Measurements from ENCODE around the gene GNL2.

Gene GNL2

GRCh38 chr1:37621326-37621870 lies 25.7 kb upstream of the GNL2 start:
- TF ChIP-seq CTCF (IDR thresholded peaks at IDR 0.05; ENCODE audit: low read length) (no peak), EZH2 (IDR thresholded peaks at IDR 0.05; ENCODE audit: borderline replicate concordance, low read length) (no peak)

GRCh38 chr1:37620707-37621106 lies 25.0 kb upstream of the GNL2 start:
- no peak overlapping the region for H3K9ac ChIP-seq (ENCODE audit: low read length)
- TF ChIP-seq CTCF (IDR thresholded peaks at IDR 0.05; ENCODE audit: low read length) (no peak), EZH2 (IDR thresholded peaks at IDR 0.05; ENCODE audit: borderline replicate concordance, low read length) (no peak)
- no peaks in the 10 kb centered on the region for H4K20me1 ChIP-seq (ENCODE audit: insufficient read depth, low read length)
- H2AFZ ChIP-seq (ENCODE audit: low read length) = no peak overlapping the region
- H3K36me3 ChIP-seq (ENCODE audit: insufficient read depth, low read length) = no peaks in the 10 kb centered on the region
- H3K9me2 ChIP-seq (ENCODE audit: low read depth, low read length) = no peaks in the 10 kb centered on the region
- no peaks in the 10 kb centered on the region for H3K79me2 ChIP-seq (ENCODE audit: insufficient read depth, low read length)
- peaks cover 3% of the 10 kb centered on the region for H3K27me3 ChIP-seq (ENCODE audit: insufficient read depth, low read length)
- H3K4me2 ChIP-seq (ENCODE audit: low read length) = no peak overlapping the region
- H3K27ac ChIP-seq (ENCODE audit: low read depth, low read length, poor library complexity, severe bottlenecking) = no peak overlapping the region
- no peaks in the 10 kb centered on the region for H3K9me3 ChIP-seq (ENCODE audit: low read length)
- no peaks in the 10 kb centered on the region for H3K4me1 ChIP-seq (ENCODE audit: insufficient read depth, low read length, severe bottlenecking)
- H3K4me3 ChIP-seq (ENCODE audit: low read depth, low read length, poor library complexity, severe bottlenecking) = no peak overlapping the region
- H3F3A ChIP-seq (ENCODE audit: insufficient read depth, low read length) = no peaks in the 10 kb centered on the region

More at GRCh38 chr1:37621326-37621870, 25.7 kb upstream of the GNL2 start:
- Histone ChIP-seq H3K9me3 (ENCODE audit: low read length) (no peaks in the 10 kb centered on the region), H3K9ac (ENCODE audit: low read length) (no peak overlapping the region), H3K9me2 (ENCODE audit: low read depth, low read length) (no peaks in the 10 kb centered on the region), H4K20me1 (ENCODE audit: insufficient read depth, low read length) (no peaks in the 10 kb centered on the region), H3K36me3 (ENCODE audit: insufficient read depth, low read length) (no peaks in the 10 kb centered on the region), H3K4me2 (ENCODE audit: low read length) (no peak overlapping the region), H2AFZ (ENCODE audit: low read length) (no peak overlapping the region), H3K27me3 (ENCODE audit: insufficient read depth, low read length) (peaks cover 3% of the 10 kb centered on the region), H3K4me3 (ENCODE audit: low read depth, low read length, poor library complexity, severe bottlenecking) (no peak overlapping the region), H3K79me2 (ENCODE audit: insufficient read depth, low read length) (no peaks in the 10 kb centered on the region), H3F3A (ENCODE audit: insufficient read depth, low read length) (no peaks in the 10 kb centered on the region), H3K4me1 (ENCODE audit: insufficient read depth, low read length, severe bottlenecking) (no peaks in the 10 kb centered on the region), H3K27ac (ENCODE audit: low read depth, low read length, poor library complexity, severe bottlenecking) (no peak overlapping the region)

GRCh38 chr1:37616330-37616729 lies 20.6 kb upstream of the GNL2 start:
- no peak overlapping the region for H3K4me3 ChIP-seq (ENCODE audit: low read depth, low read length, poor library complexity, severe bottlenecking)
- H4K20me1 ChIP-seq (ENCODE audit: insufficient read depth, low read length) = no peaks in the 10 kb centered on the region
- no peak overlapping the region for H2AFZ ChIP-seq (ENCODE audit: low read length)
- H3K4me1 ChIP-seq (ENCODE audit: insufficient read depth, low read length, severe bottlenecking) = no peaks in the 10 kb centered on the region
- no peaks in the 10 kb centered on the region for H3K9me3 ChIP-seq (ENCODE audit: low read length)
- no peak overlapping the region for H3K27ac ChIP-seq (ENCODE audit: low read depth, low read length, poor library complexity, severe bottlenecking)
- H3K27me3 ChIP-seq (ENCODE audit: insufficient read depth, low read length) = peaks cover 3% of the 10 kb centered on the region
- no peaks in the 10 kb centered on the region for H3K36me3 ChIP-seq (ENCODE audit: insufficient read depth, low read length)
- H3K9me2 ChIP-seq (ENCODE audit: low read depth, low read length) = no peaks in the 10 kb centered on the region
- no peaks in the 10 kb centered on the region for H3F3A ChIP-seq (ENCODE audit: insufficient read depth, low read length)
- H3K79me2 ChIP-seq (ENCODE audit: insufficient read depth, low read length) = no peaks in the 10 kb centered on the region
- H3K9ac ChIP-seq (ENCODE audit: low read length) = no peak overlapping the region
- H3K4me2 ChIP-seq (ENCODE audit: low read length) = no peak overlapping the region
- TF ChIP-seq EZH2 (IDR thresholded peaks at IDR 0.05; ENCODE audit: borderline replicate concordance, low read length) (no peak), CTCF (IDR thresholded peaks at IDR 0.05; ENCODE audit: low read length) (no peak)
